Stimulated activated CD4-positive, alpha-beta T cell treated with anti-CD3 and anti-CD28 coated beads, TNF-alpha, amount 100 ng/mL, for 1 hour (primary cell): ENCODE measurements around the gene PRG2.

Experiments used
- DNase-seq, 3 donors: peaks; one replicate each; pipeline ENCODE4 v3.0.0-alpha.2; 2020; ENCODE audit warnings: low read depth in 3 of 3, low spot score in 1 of 3

The PRG2 gene, protein sequence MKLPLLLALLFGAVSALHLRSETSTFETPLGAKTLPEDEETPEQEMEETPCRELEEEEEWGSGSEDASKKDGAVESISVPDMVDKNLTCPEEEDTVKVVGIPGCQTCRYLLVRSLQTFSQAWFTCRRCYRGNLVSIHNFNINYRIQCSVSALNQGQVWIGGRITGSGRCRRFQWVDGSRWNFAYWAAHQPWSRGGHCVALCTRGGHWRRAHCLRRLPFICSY

DNA sequence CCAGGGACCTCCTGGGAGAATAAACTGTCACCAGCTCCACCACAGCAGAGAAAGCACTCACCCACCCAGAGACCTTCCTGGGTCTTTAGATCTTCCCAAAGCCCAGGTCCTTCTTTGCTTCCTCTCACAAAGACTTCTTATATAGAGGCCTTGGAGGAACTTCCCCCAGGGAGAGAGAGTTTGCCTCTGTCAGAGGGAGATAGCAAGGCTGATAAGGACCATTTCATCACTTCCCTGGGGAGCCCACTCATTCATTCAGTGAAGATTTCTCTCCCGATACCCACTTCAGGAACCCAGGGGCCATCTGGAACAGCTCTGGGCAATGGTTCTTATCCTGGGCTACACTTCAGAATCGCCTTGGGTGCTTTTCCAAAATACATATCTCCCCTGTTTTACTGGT, at the start of gene PRG2:
Gene PRG2 (minus strand): TSS at position 116 of the 400 bp plus-strand sequence. CDS start 706 bp downstream, outside the sequence.
- no peak for DNase-seq

DNA sequence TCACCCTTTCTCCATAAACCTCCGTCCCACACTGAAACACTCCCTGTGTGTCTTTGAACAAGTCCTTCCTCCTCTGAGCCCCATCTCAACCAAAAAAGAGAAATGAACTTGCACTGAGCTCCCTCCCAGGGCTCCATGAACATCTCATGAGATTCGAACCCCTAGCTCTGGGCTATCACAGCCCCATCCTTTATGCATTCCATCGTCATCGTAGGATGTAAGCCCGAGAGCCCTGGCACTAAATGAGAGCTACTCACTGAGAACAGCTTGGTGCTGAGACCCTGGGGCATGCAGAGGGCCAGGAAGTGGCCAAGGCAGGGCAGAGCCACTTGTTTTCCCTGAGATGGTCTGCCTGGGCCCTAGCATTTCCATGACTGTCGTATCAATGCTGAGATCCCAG, 49.3 kb upstream of the PRG2 start:
- no peak for DNase-seq

DNA sequence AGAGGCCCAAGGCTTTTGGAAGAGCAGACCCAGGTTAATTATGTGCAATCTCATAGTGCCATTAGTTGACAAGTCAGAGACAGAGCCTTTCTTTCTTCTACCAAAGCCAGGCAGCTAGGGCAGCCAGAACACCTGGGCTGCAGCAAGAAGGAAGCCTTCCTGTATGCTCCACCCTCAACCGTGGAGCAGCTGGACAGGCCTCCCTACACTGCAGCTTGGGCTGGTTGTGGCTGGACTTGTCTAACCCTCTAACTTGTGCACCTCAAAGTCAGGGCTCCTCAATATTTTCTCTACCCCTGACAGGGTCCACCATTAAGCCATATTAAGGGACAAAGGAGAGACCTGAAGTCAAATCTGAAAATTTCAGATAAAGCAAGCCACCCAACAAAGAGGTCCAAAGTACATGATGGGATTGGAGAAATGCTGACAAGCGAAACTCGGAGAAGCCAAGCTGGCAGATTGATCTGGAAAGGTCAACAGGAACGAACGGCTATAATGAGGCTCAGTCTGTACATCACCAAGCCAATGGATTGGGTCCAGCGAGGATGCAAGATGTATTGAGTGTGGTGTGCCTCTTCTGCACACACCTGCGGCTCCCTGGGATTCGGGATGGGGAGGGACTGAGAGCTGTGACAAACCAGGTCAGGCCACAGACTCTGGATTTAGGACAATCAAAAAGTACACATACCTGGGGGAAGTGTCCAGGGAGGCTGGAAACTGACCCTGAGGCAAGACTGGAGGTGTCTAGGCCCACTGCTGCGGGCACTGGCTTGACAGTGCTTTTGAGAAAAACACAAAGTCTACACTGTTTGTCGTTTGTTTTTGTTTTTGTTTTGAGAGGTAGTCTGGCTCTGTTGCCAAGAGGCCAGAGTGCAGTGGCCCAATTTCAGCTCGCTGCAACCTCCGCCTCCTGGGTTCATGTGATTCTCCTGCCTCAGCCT, 48.2 kb upstream of the PRG2 start:
- DNase-seq, result no peak

DNA sequence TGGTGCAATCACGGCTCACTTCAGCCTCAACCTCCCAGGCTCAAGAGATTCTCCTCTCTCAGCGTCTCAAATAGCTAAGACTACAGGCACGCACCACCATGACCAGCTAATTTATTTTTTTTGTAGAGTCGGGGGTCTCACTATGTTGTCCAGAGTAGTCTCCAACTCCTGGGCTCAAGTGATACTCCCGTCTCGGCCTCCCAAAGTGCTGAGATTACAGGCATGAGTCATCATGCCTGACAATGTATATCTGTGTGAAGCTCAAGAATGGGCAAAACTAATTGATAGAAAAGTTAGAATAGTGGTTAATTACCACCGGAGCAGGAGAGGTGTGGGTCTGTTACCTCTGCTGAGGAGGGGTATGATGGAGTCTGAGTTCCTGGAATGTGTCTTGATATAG, 45.6 kb upstream of the PRG2 start:
- no peak for DNase-seq

DNA sequence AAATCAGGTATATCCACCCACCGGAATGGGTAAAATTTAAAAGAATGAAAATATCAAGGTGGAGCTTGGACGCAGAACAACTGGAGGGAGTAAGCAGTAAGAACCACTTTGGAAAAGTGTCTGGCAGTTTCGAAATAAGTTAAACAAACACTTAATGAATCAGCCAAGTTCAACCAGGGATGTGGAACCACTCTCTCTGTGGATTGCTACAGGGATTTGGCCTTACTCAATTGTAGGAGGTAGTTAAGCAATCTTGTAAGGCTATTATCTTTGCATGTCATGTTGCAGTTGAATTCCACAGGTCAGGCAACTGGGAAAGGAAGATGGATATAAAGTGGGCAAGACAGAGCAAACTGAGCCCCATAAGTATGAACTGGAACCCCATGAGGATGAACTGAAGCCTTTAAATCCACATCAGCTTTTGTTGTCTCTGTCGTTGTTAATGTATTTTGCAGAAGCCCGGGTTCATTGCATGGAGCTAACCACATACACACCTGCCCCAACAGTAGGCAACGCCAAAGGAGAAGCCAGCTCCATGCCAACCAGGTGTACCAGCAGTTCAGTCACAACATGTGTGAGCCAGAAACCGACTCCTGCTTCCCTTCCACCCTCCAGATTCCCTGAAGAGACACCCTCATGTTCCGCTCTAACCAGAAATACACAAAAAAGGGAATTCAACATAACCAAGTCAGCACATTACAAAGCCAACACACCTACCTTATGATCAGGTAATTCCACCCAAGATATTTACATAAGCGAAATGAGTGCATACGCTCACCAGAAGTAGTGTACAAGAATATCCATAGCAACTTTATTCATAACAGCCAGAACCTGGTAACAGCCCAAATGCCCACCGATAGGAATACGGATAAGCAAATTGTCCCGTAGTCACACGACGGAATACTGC, 44.4 kb upstream of the PRG2 start:
- no peak for DNase-seq

DNA sequence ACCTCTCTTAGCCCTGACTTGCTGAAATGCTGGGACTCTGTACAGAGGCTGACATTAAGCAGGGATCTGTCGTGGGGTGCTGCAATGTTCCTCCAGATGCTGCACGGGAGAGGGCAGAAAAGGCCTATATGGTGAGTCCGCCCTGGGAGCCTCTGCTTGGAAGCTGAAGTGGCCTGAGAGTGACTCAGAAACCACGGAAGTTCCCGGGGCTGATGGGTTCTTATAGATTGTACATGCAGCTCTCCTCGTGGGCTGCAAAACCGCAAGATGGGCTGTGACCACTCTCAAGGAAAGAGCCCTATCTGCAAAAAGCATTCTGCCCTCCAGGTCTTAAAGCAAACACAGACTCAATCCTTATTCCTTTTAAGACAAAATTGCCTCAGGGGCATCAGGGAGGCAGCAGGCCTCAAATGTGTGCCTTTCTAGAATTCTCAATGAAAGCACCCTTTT, 42.3 kb upstream of the PRG2 start:
- DNase-seq, result no peak

DNA sequence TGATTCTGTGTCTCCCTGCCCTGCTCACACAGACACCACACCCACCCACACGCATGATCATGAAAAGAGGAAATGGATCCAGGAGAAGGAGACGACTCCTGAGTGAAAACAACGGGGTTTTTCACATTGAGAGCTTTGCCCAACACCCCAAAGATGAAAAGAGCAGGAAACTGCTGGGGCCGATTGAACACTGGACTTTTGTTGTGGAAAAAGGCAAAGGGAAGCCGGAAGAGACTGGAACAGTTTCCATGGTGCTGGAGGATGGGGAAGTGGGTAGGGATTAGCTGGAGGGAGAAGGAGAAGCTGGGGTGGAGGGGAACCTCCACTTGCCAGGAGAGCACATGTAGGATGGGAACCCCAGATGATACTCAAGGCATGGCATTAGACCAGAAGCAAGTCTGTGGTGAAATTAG, 41.7 kb upstream of the PRG2 start:
- DNase-seq, result no peak

DNA sequence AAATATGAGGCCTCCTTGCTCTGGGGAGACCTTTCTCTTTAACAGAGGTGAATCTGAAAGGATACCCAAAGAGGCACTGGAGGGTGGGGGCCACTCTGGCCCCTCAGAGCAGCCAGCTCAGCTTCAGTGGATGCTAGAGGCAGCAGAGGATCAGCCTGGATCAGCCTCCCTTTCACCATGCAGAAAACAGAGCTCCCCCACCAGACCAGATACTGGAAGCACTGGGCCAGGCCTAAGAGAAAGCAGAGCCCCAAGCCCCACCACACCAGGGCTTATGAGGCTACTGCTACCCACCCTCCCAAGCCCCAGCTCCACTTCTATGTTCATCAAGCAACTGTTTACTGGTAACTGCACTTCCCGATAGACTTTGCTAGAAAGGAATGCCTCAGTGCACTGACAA, 40.5 kb upstream of the PRG2 start:
- DNase-seq, result no peak

DNA sequence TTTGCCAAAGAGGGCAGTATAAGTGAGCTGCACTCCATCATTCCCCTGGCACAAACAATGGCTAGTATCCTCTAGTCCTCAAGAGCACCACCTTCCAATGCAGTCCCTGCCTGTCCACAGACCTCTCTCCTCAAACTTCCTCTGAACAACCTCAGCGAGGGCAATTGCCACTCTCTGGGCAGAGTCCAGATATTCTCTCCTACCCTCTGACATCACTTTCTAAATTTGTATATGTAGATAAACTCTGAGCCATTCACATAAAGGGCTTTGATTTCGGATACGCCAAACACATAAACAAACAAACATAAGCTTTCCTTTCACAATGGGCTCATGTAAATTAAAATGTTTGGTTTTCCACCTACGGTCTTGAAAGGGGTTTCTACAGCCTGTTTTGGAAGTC, 39.5 kb upstream of the PRG2 start:
- DNase-seq, result no peak

DNA sequence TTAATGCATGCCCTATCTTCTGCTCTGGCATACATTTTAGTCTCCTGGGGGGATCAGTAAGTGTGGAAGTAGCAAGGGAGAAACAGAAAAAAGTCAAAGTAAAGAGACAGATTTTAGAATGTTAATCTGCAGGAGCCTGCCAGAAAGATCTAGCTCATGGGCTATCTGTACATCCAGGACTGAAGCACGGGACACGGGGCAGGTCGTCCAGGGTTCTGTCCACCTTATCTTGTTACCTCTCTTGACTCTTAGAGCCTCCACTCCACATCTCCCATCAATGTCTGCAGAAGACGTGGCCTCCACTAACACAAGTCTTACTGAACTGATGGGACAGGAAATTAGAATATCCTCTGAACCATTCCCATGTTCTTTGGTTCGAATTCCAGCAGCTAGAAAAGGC, 38.2 kb upstream of the PRG2 start:
- DNase-seq, result no peak

DNA sequence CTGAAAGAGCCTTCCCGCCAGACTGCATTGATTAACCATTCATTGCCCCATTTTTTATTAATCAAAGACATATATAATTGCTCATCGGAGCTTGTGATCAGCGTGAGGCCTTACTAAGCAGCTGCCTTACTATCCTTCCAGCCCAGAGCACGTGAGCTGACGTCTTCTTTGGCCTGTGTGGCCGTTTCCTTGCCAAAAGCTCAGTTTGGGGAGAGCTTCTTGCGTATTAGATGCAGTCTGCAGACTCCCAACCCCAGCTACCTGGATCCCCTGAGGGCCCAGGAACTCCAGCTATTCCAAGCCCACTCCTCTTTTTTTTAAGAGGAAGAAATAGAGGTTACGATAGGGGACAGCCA, 37.3 kb upstream of the PRG2 start:
- no peak for DNase-seq

DNA sequence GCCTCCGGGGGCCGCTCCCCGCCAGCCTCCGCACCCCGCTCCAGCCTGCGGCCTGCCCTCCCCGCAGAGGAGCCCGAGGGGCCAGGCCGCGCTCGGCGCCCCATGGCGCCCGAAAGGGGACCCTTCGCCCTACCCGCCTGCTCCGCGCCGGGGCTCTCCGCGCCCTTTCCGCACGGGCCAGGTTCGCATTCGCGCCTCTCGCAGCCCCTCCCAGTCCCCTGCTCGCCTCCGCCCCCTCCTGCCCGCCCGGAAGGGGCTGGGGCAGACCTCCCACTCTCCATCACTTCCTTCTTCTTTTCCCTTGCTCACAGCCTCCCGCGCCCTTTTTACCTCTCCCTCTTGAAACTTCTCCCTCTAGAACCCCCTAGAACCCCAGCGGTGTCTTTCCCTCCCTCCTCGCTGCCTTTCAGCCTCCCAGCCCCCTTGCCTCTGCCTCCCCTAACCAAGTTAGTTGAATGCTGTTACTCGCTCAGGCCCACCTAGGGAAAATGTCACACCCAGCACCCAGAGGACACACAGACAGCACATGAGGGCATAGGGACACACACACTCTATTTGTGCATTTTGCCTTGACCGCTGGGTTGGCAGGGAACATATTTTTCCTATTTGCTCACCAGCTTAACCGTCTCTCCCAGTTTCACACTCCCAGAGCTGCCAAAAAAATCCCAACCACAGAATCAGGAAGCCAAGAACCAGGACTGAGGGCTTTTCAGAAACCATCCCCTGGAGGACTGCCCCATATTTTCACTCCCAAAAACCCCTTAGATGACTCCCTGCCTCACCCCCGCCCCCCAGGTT, 36.7 kb upstream of the PRG2 start, which contains the start of gene SLC43A3:
Gene SLC43A3 (minus strand): TSS at position 193 of the 798 bp plus-strand sequence. CDS start 949 bp downstream, outside the sequence.
- peak; percentile 8 to 75 (median 29) for DNase-seq

DNA sequence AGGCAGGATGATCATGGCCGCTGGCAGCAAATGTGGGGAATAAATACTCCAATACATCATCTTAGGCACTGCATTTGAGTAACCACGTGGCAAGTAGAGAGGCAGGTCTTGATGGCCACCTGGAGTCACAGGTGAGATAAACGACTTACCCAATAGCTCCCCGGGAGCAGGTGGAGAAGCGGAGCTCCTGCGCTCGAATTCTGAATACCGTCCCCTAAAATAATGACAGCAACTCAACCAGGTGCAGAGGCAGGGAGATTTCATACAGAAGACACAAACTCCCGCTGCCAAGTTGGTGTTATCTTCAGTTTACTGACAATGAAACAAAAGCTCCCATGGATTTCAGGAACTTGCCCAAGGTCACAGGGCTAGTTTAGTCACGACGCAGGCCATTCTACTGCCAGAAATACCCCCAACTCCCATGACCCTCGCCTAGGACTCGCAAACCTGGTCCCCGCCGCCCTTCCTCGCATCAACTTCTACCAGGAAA, 36.0 kb upstream of the PRG2 start:
- DNase-seq, result no peak

DNA sequence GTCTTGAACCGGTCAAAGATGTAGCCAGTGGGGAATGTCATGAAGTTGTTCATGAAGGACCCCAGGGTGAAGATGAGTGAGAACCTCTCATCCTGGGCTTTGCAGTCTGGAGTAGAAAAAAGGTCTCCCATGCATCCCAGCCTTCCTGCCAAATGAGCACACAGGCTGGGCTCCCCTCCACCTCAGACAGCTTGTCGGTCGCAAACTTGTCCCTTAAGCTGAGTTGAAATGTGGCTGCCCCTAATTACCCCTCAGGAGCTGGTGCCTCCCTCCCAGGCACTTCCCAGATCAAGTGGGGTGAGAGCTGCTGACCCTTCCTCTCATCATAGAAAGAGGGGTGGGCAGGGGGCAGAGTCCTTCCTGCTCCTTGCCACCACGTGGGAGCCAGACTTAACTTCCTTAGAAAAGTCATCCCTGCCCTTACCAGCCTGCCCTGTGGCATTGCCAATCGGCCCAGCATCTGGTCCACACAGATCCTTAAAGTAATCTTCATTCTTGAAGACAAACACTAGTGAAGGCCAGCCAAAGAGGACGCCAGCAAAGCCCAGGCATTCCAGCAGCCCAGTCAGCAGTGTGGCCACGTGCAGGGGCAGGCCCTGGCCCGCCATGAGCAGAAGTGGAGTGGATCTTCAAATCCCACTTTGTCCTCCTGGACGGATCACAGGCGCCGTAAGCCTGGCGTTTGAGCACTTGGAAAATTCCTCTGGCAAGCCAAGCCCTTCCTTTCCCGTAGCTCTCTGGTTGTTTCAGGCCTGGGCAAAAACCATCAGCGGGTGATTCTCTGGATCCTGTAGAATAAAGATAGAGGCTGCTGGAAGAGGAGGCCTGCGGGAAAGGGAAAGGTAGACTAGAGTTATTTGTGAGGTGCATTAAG, 35.4 kb upstream of the PRG2 start:
- no peak for DNase-seq

DNA sequence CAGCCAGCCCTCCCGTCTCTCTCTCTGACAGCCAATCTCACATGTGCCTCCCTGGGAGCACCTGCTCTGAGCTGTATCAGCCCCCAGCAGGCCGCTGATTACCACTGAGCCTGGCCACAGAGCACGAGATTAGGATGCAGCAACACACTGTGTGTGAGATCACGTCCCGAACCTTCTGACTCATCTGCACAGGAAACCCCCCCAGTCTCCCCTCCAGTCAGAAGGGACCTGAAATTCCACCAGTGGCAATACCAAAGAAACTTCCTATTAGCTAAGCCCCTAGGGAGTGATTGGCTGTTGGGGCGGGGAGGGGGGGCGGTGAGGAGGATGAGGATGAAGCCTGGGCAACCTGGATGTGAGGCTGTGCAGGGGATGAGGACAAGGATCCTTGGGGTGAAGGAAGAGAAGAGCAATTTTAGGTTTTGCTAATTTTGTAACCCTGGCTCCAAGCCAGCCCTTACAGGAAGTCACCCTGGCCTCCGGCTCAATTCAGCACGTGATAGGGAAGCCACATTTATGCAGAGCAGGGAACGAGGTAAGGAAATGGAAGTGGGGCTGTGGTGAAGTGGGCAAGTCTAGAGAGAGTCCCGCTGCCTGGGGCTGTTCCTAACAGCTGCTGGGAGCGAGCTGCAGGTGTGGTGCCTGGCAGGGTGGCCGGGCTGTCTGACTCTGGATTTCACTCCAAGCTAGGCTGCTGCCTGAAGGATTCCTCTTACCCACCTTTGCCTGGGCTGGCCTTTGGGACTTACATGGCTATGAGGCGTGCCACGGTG, 34.5 kb upstream of the PRG2 start:
- peak; percentile 54 to 67 (median 66) for DNase-seq

DNA sequence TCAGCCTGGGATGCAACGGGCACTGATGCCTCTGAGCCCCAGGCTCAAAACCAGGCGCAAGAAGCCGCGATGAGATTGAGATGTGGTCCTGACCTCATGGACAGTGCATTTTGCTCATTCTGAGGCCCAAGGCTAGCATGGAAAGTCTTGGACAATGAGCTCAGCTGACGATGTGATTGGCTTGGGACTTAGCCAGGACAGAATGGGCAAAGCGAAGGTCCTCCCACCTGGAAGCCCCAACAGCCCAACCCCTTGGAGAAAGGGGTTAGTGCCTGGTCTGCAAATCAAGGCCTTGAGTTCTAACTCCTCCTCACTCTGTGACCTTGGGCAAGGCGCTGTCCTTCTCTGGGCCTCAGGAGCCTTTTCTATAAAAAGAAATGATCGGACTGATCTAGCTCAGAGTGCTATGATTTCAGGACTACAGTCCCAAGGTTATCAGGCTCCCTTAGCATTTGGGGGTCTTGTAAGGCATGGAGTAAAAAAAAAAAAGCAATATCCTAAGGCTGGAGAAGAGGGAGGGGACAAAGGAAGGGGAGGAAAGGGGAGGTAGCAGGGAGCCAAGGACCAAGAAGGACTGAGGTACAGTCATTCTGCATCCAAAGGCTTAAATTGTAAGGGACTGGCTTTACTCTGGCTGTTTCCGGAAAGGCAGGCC, 33.8 kb upstream of the PRG2 start:
- no peak for DNase-seq

DNA sequence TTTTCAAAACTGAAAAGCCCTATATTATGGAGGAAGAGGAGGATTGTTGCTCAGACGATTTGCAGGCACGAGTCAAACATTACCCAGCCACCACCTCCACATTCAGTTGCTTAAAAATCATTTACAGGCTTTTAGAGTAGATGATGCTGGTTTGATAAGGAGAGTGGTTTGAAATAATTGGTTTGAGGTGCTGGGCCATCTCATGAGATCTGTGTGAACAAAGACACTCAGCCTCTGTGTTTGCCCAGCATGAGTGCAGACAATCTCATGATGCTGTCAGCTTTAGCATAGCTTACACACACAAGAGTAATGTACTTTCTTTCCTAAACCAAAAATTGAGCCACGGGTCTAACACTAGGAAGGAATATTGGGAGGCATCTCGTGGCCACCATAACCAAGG, 32.2 kb upstream of the PRG2 start:
- DNase-seq, result no peak

DNA sequence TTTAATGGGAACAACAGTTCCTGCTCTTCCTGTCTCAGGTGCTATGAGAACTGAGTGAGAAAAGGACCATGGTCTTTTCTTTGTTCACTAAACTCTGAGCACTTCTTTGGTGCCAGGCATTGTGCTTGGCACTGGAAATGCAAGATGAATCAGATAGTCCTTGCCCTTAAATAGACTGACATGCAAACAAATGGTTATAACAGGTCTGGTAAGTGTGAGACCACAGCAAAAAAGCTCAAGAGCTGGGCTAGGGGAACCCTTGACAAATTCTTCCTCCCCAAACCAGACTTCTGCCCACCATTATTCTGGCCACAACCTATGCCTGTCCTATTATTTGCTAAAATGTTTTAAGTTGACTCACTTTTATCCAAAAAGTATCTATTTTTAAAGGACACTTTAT, 31.4 kb upstream of the PRG2 start:
- no peak for DNase-seq
